ENCODE results near the gene PDE8A. TPM values are rescaled to one million over a fixed set of nuclear protein-coding genes. Genes with fewer than 3 reads are reported as not detected.

Gene PDE8A
- total RNA-seq, 1 experiment from 2014 or later = 40.0 TPM

DNA sequence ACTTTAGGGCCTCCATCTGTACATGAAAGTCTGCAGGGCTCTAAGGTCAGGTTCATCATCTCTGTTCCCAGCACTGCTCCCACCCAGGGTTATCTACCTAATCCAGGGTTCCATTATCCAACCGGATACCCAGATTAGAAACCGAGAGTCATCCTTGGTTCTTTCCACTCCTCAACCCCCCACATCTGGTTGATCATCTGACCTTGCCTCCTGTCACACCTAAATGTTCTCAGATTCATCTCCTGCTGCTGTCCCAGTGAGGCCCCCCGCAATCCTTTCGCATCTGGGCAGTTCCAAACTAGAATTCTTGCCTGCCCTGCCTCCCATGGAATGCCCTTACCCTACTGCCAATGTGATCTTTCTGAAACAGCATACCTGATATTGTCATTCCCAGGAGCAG is 136.5 kb downstream of the PDE8A start:
- no TSS peak for BruUV-seq (replicated peaks)
- TF ChIP-seq, protein P1, sequence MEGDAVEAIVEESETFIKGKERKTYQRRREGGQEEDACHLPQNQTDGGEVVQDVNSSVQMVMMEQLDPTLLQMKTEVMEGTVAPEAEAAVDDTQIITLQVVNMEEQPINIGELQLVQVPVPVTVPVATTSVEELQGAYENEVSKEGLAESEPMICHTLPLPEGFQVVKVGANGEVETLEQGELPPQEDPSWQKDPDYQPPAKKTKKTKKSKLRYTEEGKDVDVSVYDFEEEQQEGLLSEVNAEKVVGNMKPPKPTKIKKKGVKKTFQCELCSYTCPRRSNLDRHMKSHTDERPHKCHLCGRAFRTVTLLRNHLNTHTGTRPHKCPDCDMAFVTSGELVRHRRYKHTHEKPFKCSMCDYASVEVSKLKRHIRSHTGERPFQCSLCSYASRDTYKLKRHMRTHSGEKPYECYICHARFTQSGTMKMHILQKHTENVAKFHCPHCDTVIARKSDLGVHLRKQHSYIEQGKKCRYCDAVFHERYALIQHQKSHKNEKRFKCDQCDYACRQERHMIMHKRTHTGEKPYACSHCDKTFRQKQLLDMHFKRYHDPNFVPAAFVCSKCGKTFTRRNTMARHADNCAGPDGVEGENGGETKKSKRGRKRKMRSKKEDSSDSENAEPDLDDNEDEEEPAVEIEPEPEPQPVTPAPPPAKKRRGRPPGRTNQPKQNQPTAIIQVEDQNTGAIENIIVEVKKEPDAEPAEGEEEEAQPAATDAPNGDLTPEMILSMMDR (IDR thresholded peaks at IDR 0.05) = no peak
- TF ChIP-seq, protein P2, sequence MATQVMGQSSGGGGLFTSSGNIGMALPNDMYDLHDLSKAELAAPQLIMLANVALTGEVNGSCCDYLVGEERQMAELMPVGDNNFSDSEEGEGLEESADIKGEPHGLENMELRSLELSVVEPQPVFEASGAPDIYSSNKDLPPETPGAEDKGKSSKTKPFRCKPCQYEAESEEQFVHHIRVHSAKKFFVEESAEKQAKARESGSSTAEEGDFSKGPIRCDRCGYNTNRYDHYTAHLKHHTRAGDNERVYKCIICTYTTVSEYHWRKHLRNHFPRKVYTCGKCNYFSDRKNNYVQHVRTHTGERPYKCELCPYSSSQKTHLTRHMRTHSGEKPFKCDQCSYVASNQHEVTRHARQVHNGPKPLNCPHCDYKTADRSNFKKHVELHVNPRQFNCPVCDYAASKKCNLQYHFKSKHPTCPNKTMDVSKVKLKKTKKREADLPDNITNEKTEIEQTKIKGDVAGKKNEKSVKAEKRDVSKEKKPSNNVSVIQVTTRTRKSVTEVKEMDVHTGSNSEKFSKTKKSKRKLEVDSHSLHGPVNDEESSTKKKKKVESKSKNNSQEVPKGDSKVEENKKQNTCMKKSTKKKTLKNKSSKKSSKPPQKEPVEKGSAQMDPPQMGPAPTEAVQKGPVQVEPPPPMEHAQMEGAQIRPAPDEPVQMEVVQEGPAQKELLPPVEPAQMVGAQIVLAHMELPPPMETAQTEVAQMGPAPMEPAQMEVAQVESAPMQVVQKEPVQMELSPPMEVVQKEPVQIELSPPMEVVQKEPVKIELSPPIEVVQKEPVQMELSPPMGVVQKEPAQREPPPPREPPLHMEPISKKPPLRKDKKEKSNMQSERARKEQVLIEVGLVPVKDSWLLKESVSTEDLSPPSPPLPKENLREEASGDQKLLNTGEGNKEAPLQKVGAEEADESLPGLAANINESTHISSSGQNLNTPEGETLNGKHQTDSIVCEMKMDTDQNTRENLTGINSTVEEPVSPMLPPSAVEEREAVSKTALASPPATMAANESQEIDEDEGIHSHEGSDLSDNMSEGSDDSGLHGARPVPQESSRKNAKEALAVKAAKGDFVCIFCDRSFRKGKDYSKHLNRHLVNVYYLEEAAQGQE (IDR thresholded peaks at IDR 0.05; ENCODE audit: insufficient read depth in 1 of 2, low read depth in 2 of 2, low read length in 1 of 2) = no peak
- TF ChIP-seq POLR2AphosphoS5 (IDR thresholded peaks at IDR 0.05; ENCODE audit: low read depth, low read length) = no peak
- no peak for TF ChIP-seq TCF7L2 (IDR thresholded peaks at IDR 0.05; ENCODE audit: low read depth, low read length)
- no peak for TF ChIP-seq SIN3A (IDR thresholded peaks at IDR 0.05; ENCODE audit: borderline replicate concordance, insufficient read depth, low read depth, low read length)
- no peak for DNase-seq (ENCODE audit: low read depth, low spot score)

DNA sequence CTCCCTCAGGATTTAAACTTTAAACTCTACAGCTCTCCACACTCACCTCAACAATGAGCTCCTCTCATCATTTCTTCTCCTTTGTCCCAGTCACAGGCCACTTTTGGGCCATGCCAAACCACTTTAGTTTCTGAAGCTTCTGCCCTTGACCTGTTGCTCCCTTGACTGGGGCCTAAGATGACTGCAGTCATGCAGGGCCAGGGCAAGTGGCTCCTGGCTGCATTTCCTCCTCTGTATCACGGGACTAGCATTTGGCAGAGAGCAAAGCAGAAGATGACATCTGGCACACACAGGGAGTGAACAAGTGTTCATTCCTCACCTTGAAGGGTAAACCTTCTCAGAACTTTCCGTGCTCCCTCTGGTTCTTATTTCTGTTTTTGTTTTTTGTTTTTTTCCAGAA is 136.9 kb downstream of the PDE8A start:
- no peaks in the 10 kb centered on the region for H3K27me3 ChIP-seq (ENCODE audit: control insufficient read depth, insufficient read depth, low read length)
- intact Hi-C loops (cut with micrococcal nuclease; ENCODE audit: unreplicated experiment) (no loop called here), in situ Hi-C loops (cut with HindIII; ENCODE audit: low pct_unique_long_range_greater_than_20kb, low sequenced_read_pairs) (no loop called here)
- DNase-seq (ENCODE audit: low read depth, low spot score) (no peak), ATAC-seq (no peak)
- H3K4me1 ChIP-seq (ENCODE audit: control insufficient read depth, insufficient read depth, low read length) = no peaks in the 10 kb centered on the region
- H3K27ac ChIP-seq (ENCODE audit: low read length) = no peak overlapping the region
- BruUV-seq (replicated peaks) = no TSS peak
- ChIA-PET POLR2A (no interaction called here), CTCF (no interaction called here)
- no peak for TF ChIP-seq TCF7L2 (IDR thresholded peaks at IDR 0.05; ENCODE audit: low read depth, low read length)
- no peak for TF ChIP-seq SIN3A (IDR thresholded peaks at IDR 0.05; ENCODE audit: borderline replicate concordance, insufficient read depth, low read depth, low read length)
- TF ChIP-seq, protein P2 (IDR thresholded peaks at IDR 0.05; ENCODE audit: insufficient read depth in 1 of 2, low read depth in 2 of 2, low read length in 1 of 2) = no peak
- TF ChIP-seq POLR2AphosphoS5 (IDR thresholded peaks at IDR 0.05; ENCODE audit: low read depth, low read length) = no peak
- TF ChIP-seq, protein P1 (IDR thresholded peaks at IDR 0.05) = no peak
- no peaks in the 10 kb centered on the region for H3K36me3 ChIP-seq (ENCODE audit: control insufficient read depth, insufficient read depth, low read length)
- H3K9me3 ChIP-seq (ENCODE audit: control insufficient read depth, insufficient read depth, low read depth, low read length) = no peaks in the 10 kb centered on the region
- no peak overlapping the region for H3K4me3 ChIP-seq (ENCODE audit: low read depth in 2 of 2, low read length in 2 of 2)

More for the DNA sequence above, 136.5 kb downstream of the PDE8A start:
- no peaks in the 10 kb centered on the region for H3K9me3 ChIP-seq (ENCODE audit: control insufficient read depth, insufficient read depth, low read depth, low read length)
- no peaks in the 10 kb centered on the region for H3K27me3 ChIP-seq (ENCODE audit: control insufficient read depth, insufficient read depth, low read length)
- ChIA-PET CTCF (no interaction called here), POLR2A (no interaction called here)
- no peak overlapping the region for H3K4me3 ChIP-seq (ENCODE audit: low read depth in 2 of 2, low read length in 2 of 2)
- H3K27ac ChIP-seq (ENCODE audit: low read length) = no peak overlapping the region
- no peaks in the 10 kb centered on the region for H3K4me1 ChIP-seq (ENCODE audit: control insufficient read depth, insufficient read depth, low read length)
- in situ Hi-C loops (cut with HindIII; ENCODE audit: low pct_unique_long_range_greater_than_20kb, low sequenced_read_pairs) = no loop called here
- no peak for ATAC-seq
- no peaks in the 10 kb centered on the region for H3K36me3 ChIP-seq (ENCODE audit: control insufficient read depth, insufficient read depth, low read length)
- intact Hi-C loops (cut with micrococcal nuclease; ENCODE audit: unreplicated experiment) = no loop called here
